Activated T-helper 17 cell treated with anti-CD3 and anti-CD28 coated beads, Interleukin-2, amount 50 U/mL, for 72 hours (primary cell): Measurements from ENCODE around the gene ATP2B2. TPM values are rescaled to one million over a fixed set of nuclear protein-coding genes. Genes with fewer than 3 reads are reported as not detected.
A peak's percentile ranks its signal among the peaks of the same experiment; 100 is the strongest.

Experiments used
- ATAC-seq: fragments of 150-1000 bp; cut with Tn5 transposase; replicated peaks from 2 replicates; pipeline ENCODE4 v1.10.0; 2021; ENCODE audit warnings: mild to moderate bottlenecking, moderate library complexity
- H3K27ac Mint-ChIP-seq: one replicate; pipeline ENCODE4 v1.8.0; 2022; ENCODE audit warnings: mixed read lengths
- H3K27me3 Mint-ChIP-seq: one replicate; pipeline ENCODE4 v1.8.0; 2022; ENCODE audit warnings: mixed read lengths
- H3K36me3 Mint-ChIP-seq: one replicate; pipeline ENCODE4 v1.8.0; 2022; ENCODE audit warnings: low read depth, mild to moderate bottlenecking, mixed read lengths
- H3K4me1 Mint-ChIP-seq: one replicate; pipeline ENCODE4 v1.8.0; 2022; ENCODE audit warnings: mixed read lengths
- H3K4me3 Mint-ChIP-seq: one replicate; pipeline ENCODE4 v1.8.0; 2022; ENCODE audit warnings: mild to moderate bottlenecking, mixed read lengths
- H3K9me3 Mint-ChIP-seq: one replicate; pipeline ENCODE4 v1.8.0; 2022; ENCODE audit warnings: mixed read lengths
- total RNA-seq, 2 donors: library from RNA; stranded (reverse); gene quantifications; one replicate each; pipeline ENCODE4 v1.2.3, GENCODE V29; 2022

Gene ATP2B2
- total RNA-seq, 2 donors from 2014 or later: not detected

DNA sequence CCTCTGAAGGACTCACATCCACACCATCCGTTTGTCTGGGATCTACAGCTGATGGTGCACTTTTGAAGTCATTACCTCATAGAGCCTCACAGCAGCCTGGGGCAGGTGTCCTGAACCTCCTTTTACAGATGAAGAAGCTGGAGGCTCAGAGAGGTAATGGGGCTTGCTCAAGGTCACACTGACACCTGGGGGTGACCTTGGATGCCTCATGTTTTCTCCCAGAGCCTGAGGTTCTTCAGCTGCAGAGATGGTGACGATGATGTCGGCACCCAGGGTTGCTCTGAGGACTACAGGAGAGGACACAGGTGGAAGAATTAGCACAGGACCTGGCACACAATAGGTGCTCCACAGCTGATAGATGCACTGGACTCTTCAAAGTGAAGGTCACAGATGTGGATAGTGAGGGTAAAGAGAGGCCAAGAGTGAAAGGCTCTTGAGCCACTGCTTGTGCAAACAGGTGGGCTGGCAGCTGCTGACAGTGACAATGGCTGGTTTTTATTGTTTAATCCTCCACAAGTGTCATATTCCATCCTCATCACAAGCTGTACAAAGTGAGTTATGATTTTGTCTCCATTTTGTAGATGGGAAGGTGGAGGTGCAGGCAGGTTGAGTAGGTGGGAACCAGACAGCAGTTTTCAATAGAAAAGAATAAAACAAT is 17.4 kb upstream of the ATP2B2 start:
- H3K4me3 Mint-ChIP-seq: no peak overlapping the region
- no peaks in the 10 kb centered on the region for H3K9me3 Mint-ChIP-seq
- peaks cover 37% of the 10 kb centered on the region for H3K27me3 Mint-ChIP-seq
- H3K36me3 Mint-ChIP-seq: no peaks in the 10 kb centered on the region
- no peak overlapping the region for H3K27ac Mint-ChIP-seq
- ATAC-seq: no peak
- H3K4me1 Mint-ChIP-seq: no peaks in the 10 kb centered on the region

GRCh38 chr3:10521772-10522441 is 16.5 kb upstream of the ATP2B2 start:
- Mint-ChIP-seq H3K4me1 (no peaks in the 10 kb centered on the region), H3K27ac (no peak overlapping the region), H3K9me3 (no peaks in the 10 kb centered on the region), H3K36me3 (no peaks in the 10 kb centered on the region), H3K27me3 (peaks cover 34% of the 10 kb centered on the region), H3K4me3 (no peak overlapping the region)
- no peak for ATAC-seq

- Mint-ChIP-seq H3K36me3 (no peaks in the 10 kb centered on the region), H3K4me1 (no peaks in the 10 kb centered on the region), H3K9me3 (no peaks in the 10 kb centered on the region), H3K27me3 (peaks cover 22% of the 10 kb centered on the region), H3K4me3 (no peak overlapping the region), H3K27ac (no peak overlapping the region)
- no peak for ATAC-seq
These were observed 14.7 kb upstream of the ATP2B2 start for GRCh38 chr3:10520072-10520471.

DNA sequence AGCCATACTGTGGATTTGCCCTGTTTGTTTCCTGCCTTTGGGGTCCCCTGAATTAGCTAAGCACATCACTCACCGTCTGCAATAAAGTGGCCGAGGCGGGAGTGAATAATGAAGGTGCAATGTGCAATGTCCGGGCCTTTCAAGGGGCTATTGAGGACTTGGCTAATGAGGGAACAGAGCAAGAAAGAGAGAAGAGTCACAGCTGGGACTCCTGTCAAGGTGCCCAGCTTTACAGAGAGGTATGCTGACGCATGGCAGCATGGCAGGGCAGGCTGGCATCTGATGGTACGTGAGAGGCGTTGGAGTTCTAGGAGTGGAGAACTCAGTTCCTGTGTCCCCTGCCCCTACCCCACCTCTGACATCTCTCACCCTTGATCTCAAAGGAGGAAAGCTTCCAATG is 13.8 kb upstream of the ATP2B2 start:
- ATAC-seq: no peak
- Mint-ChIP-seq H3K27me3 (peaks cover 15% of the 10 kb centered on the region), H3K36me3 (no peaks in the 10 kb centered on the region), H3K9me3 (no peaks in the 10 kb centered on the region), H3K4me3 (no peak overlapping the region), H3K4me1 (no peaks in the 10 kb centered on the region), H3K27ac (no peak overlapping the region)

DNA sequence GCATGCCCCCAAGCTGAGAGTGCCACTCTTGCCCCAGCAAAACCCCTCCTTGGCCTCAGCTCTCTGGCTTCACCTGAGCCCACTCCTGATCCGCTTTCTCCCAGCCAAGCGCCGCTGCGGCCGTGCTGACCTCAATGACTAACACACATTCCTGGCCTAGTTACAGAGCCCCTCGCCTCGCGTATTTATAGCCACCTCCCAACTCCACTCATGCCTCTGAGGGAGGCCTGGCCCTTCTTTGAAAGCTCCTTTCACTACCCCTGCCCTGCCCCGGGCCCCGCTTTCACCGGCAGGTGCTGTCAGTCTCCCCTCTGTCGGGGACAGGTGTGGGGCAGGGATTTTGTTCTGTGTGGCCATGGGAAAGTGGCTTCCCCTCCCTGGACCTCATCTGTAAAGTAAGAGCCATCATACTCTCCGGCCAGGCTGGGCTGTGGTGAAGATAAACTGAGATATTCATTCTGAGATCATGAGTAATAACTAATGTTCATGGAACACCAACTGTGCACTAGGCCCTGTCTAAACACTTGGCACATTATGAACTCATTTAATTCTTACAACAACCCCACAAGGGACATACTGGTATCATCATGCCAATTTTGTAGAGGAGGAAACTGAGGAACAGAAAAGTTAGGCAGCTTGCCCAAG is 13.2 kb upstream of the ATP2B2 start:
- Mint-ChIP-seq H3K4me3 (no peak overlapping the region), H3K27me3 (peaks cover 12% of the 10 kb centered on the region), H3K27ac (no peak overlapping the region), H3K4me1 (no peaks in the 10 kb centered on the region), H3K36me3 (no peaks in the 10 kb centered on the region), H3K9me3 (no peaks in the 10 kb centered on the region)
- ATAC-seq: peak; percentile 39

DNA sequence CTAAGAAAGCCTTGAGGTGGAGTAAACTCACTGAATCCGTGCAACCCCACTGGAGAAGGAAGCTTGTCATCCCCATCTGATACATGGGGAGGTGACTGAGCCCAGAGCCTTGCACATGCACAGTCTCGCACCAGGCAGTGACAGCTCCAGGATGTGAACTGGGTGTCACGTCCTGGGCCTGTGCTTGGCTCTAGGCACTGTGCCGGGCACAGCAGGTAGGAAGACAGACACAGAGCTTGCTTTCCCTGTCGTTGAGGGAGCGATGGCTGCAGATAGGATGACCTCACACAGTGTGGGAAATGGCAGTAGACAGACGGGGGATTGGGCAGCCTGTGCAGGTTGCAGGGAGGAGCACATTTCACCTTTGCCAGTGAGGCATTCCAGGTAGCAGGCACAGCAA is 12.2 kb upstream of the ATP2B2 start:
- H3K36me3 Mint-ChIP-seq: no peaks in the 10 kb centered on the region
- H3K9me3 Mint-ChIP-seq: no peaks in the 10 kb centered on the region
- no peak overlapping the region for H3K4me3 Mint-ChIP-seq
- no peak overlapping the region for H3K27ac Mint-ChIP-seq
- no peak for ATAC-seq
- no peaks in the 10 kb centered on the region for H3K4me1 Mint-ChIP-seq
- H3K27me3 Mint-ChIP-seq: peaks cover 9% of the 10 kb centered on the region

DNA sequence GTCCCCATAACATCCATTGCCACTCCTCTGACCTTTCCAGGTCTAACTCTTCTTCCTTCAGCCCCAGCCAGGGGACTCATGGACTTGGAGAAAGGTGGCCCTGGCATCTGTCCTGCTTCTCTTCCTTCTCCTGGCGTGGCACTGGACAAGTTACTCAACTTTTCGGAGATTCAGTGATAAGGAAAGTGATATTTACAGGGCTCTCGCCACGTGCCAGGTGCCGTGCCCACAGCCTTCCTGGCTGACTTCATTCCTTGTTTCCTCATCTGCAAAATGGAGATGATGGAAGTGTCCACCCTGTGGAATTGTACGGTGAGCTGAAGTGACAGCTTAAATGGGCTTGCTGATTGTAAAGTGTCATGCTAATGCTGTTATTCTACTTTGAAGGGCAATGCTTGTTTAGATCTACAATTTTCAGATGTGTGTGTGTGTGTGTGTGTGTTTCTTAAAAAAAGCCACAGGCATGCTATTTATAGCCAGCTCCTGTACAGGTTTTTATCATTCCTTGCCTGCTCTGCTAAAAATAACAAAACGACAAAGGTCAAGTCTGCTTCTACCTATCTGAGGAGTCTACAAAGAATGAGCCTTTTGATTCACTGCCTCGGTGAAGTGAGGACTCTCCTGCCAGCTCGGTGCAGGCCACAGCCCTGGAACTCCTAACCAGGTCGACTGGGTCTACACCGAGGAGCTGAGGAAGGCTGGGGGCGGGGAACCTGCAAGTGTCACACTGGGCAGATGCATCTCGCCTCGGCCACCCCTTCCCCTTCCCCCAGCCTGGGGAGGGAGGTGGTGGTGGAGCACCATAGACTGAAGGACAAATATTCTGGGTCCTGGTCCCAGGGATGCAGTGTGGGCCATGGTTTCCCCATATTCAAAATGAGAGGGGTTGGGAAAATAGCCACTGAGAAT is 11.4 kb upstream of the ATP2B2 start:
- no peak overlapping the region for H3K27ac Mint-ChIP-seq
- H3K27me3 Mint-ChIP-seq: peaks cover 5% of the 10 kb centered on the region
- no peak overlapping the region for H3K4me3 Mint-ChIP-seq
- H3K36me3 Mint-ChIP-seq: no peaks in the 10 kb centered on the region
- no peaks in the 10 kb centered on the region for H3K4me1 Mint-ChIP-seq
- no peak for ATAC-seq
- H3K9me3 Mint-ChIP-seq: no peaks in the 10 kb centered on the region

DNA sequence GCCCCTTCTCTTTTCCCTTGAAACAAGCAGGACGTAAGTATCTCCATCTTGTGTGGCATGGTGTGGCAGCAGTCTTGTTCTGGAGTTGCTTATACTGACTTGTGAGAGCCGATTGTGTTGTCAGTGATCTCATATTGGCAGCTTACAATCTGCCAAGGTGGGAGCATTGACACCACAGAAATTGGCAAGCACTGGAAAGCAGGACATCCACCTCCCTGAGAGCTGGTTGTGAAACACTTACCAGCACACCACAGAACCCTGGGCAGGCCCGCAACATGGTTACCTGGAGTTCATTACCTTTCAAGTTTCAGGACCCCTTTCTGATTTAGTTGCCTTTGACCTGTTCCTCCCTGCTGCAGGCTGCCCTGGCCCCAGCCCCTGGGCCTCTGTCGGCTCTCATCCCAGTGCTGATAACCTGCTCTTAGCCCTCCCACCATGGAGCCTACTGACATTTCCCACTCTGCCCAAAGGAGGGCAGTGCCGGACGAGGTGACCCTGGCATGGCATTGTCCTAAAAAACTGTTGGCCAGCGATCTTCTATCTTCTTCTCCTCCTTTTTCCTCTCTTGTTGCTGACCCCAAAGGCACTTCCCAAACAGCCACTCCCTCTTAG is 10.6 kb upstream of the ATP2B2 start:
- Mint-ChIP-seq H3K9me3 (no peaks in the 10 kb centered on the region), H3K27ac (no peak overlapping the region), H3K36me3 (no peaks in the 10 kb centered on the region), H3K27me3 (peaks cover 3% of the 10 kb centered on the region), H3K4me3 (no peak overlapping the region), H3K4me1 (no peaks in the 10 kb centered on the region)
- no peak for ATAC-seq

DNA sequence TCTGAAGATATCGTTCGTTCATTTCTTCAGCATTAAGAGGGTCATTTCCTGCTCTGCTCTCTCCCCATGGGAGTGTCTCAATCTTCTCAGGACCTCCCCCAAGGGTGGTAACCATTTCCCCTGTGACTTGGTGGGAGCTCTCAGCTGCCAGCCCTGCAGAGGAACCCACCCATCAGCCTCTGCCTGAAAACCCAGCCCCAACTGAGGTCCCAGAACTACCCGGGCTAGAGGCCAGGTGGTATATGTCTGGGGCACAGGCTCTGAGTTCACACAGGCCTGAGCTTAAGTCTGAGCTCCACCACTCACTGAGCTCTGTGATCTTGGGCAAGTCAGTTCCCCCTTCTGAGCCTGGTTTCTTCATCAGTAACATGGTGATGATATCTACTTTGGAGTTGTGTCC is 10.0 kb upstream of the ATP2B2 start:
- Mint-ChIP-seq H3K27me3 (peaks cover 5% of the 10 kb centered on the region), H3K4me3 (no peak overlapping the region), H3K4me1 (no peaks in the 10 kb centered on the region), H3K9me3 (no peaks in the 10 kb centered on the region), H3K36me3 (no peaks in the 10 kb centered on the region), H3K27ac (no peak overlapping the region)
- no peak for ATAC-seq

- Mint-ChIP-seq H3K27ac (no peak overlapping the region), H3K9me3 (no peaks in the 10 kb centered on the region), H3K27me3 (peaks cover 5% of the 10 kb centered on the region), H3K4me3 (no peak overlapping the region), H3K4me1 (no peaks in the 10 kb centered on the region), H3K36me3 (no peaks in the 10 kb centered on the region)
- ATAC-seq: no peak
These were observed 9.2 kb upstream of the ATP2B2 start for GRCh38 chr3:10514407-10515069.

DNA sequence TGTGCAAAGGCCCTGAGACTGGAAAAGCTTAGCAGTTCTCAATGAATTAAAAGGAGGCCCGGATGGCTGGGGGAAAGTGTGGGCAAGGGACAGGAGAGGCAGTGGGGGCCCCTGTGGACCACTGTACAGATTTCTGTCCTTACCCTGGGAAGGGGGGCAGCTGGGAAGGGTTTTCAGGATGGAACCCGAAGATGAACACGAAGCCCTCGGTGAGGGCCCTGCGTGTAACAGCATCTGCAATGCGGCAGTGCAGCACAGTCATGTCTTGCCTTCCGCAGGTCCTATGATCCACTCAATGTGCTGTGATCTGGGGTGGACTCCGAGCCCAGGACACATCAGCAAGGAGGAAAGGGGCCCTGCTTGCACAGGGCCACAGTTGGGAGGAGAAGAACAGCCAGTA is 7.9 kb upstream of the ATP2B2 start:
- H3K36me3 Mint-ChIP-seq: no peaks in the 10 kb centered on the region
- H3K4me3 Mint-ChIP-seq: no peak overlapping the region
- H3K9me3 Mint-ChIP-seq: no peaks in the 10 kb centered on the region
- peaks cover 3% of the 10 kb centered on the region for H3K4me1 Mint-ChIP-seq
- H3K27me3 Mint-ChIP-seq: peaks cover 11% of the 10 kb centered on the region
- H3K27ac Mint-ChIP-seq: no peak overlapping the region
- ATAC-seq: no peak

DNA sequence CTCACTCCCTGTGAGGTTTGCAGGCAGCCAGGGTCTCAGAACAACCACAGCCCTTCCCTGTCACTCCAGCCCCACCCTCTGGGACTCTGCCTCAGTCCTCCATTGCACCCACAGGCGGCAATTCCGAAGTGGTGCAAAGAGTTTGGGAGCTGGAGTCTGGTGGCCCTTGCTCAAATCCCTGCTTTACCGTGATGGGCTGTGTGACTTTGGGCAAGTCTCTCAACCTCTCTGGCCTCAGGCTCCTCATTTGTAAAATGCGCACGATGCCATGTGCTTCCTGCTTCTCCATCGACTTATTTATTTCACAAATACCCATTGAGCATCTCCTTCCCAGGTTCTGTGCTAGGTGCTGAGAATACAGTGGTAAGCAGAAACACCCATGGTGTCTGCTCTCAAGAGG is 7.3 kb upstream of the ATP2B2 start:
- H3K27ac Mint-ChIP-seq: no peak overlapping the region
- ATAC-seq: no peak

GRCh38 chr3:10511809-10512494 is 6.6 kb upstream of the ATP2B2 start:
- peaks cover 15% of the 10 kb centered on the region for H3K27me3 Mint-ChIP-seq
- no peak overlapping the region for H3K4me3 Mint-ChIP-seq
- peaks cover 3% of the 10 kb centered on the region for H3K4me1 Mint-ChIP-seq
- no peaks in the 10 kb centered on the region for H3K9me3 Mint-ChIP-seq
- no peaks in the 10 kb centered on the region for H3K36me3 Mint-ChIP-seq
- no peak for ATAC-seq
- no peak overlapping the region for H3K27ac Mint-ChIP-seq

More for the DNA sequence above, 7.3 kb upstream of the ATP2B2 start:
- H3K9me3 Mint-ChIP-seq: no peaks in the 10 kb centered on the region
- H3K4me3 Mint-ChIP-seq: no peak overlapping the region
- H3K4me1 Mint-ChIP-seq: peaks cover 3% of the 10 kb centered on the region
- H3K36me3 Mint-ChIP-seq: no peaks in the 10 kb centered on the region
- peaks cover 15% of the 10 kb centered on the region for H3K27me3 Mint-ChIP-seq
